ENCODE data around the gene COMMD9.

- TF ChIP-seq CREB1 (CRISPR knock-in tag; IDR thresholded peaks at IDR 0.05; ENCODE audit: low read depth) = no peak
- TF ChIP-seq REST (IDR thresholded peaks at IDR 0.05; ENCODE audit: unreplicated experiment) = no peak
- no peak for TF ChIP-seq EZH2 (IDR thresholded peaks at IDR 0.05; ENCODE audit: low read depth, unreplicated experiment)
- TF ChIP-seq CTCF (conservative IDR thresholded peaks at IDR 0.05; ENCODE audit: low read depth in 2 of 2) = no peak
- TF ChIP-seq NANOG (IDR thresholded peaks at IDR 0.05; ENCODE audit: borderline replicate concordance) = no peak
- no peak for TF ChIP-seq ETS1 (IDR thresholded peaks at IDR 0.05)
These were observed 20.8 kb downstream of the COMMD9 start for GRCh38 chr11:36268337-36268985.

Data from GM23338 (cell line).